ENCODE results near the gene C16orf95.

DNA sequence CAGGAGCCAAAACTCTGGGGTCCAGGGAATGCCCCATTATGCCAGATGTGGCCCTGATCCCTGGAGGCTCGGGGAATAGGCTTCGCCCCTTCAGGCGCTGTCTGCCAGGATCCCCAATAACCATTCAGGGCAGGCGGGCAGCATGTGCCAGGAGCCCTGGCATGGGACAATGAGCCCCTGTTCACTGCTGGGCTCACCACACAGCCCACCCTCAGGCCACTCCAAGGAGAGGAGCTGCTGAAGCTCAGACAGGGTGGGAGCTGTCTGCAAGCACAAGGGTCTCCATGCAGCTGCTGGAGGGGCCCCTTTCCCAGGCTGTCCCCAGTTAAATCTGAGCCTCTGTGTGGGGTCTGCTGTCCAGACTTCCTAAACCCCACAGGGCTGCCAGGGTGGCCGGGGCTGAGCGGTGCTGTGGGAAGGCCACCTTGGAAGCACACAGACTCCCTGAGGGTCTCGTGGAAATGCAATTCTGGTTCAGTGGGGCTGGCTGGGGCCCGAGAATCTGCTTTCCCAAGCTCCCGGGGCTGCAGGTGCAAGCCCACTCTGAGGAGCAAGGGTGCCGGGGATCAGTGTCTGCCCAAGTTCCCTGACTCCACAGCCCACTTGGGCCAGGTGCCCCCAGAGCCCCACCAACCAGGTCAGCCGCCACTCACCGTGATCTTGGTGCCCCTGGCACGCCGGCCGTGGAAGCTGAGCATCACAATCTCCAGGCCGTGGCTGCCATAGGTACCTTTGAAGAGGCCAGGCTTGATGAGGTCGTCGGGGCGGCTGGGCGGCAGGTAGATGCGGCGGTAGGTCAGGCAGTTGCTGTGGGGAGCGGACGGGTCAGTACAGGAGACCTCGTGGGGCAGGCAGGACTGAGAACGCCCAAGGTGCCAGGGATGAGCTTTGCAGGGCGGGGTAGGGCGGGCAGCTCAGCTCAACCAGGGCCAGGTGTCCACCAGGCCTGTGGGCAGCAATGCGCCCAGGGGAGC, 17.7 kb upstream of the C16orf95 start:
- TF ChIP-seq POLR2A (IDR thresholded peaks at IDR 0.05) = no peak
- TF ChIP-seq, protein P1, sequence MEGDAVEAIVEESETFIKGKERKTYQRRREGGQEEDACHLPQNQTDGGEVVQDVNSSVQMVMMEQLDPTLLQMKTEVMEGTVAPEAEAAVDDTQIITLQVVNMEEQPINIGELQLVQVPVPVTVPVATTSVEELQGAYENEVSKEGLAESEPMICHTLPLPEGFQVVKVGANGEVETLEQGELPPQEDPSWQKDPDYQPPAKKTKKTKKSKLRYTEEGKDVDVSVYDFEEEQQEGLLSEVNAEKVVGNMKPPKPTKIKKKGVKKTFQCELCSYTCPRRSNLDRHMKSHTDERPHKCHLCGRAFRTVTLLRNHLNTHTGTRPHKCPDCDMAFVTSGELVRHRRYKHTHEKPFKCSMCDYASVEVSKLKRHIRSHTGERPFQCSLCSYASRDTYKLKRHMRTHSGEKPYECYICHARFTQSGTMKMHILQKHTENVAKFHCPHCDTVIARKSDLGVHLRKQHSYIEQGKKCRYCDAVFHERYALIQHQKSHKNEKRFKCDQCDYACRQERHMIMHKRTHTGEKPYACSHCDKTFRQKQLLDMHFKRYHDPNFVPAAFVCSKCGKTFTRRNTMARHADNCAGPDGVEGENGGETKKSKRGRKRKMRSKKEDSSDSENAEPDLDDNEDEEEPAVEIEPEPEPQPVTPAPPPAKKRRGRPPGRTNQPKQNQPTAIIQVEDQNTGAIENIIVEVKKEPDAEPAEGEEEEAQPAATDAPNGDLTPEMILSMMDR (IDR thresholded peaks at IDR 0.05) = no peak
